Cerebellar nuclear complex (tissue), 1 donor: ENCODE data around the gene SMPDL3B.

Experiments
- DNase-seq, 2 experiments: peaks; one replicate each; lab custom pipeline; 2025; lab: John Stamatoyannopoulos, UW

The SMPDL3B gene

GRCh38 chr1:27940870-27941560 is 6.2 kb downstream of the SMPDL3B start:
- no peak for DNase-seq

GRCh38 chr1:27941671-27942540 is 7.1 kb downstream of the SMPDL3B start:
- no peak for DNase-seq

GRCh38 chr1:27945020-27945419 is 10.2 kb downstream of the SMPDL3B start:
- DNase-seq: no peak

- DNase-seq: no peak
Observed at GRCh38 chr1:27949027-27949426, 14.2 kb downstream of the SMPDL3B start.

GRCh38 chr1:27951396-27951795 is 16.6 kb downstream of the SMPDL3B start:
- no peak for DNase-seq

GRCh38 chr1:27952147-27952546 is 17.3 kb downstream of the SMPDL3B start:
- DNase-seq: no peak

GRCh38 chr1:27954186-27954585 is 19.4 kb downstream of the SMPDL3B start:
- DNase-seq: no peak

- no peak for DNase-seq
Observed at GRCh38 chr1:27955076-27955475, 20.3 kb downstream of the SMPDL3B start.

GRCh38 chr1:27956761-27957160 is 22.0 kb downstream of the SMPDL3B start:
- DNase-seq: no peak

GRCh38 chr1:27957655-27958054 is 22.9 kb downstream of the SMPDL3B start:
- DNase-seq: no peak

GRCh38 chr1:27958513-27958912 is 23.7 kb downstream of the SMPDL3B start:
- no peak for DNase-seq

GRCh38 chr1:27959792-27960603 is 25.2 kb downstream of the SMPDL3B start, which contains the start of gene XKR8:
Gene XKR8 (plus strand): TSS chr1:27959973. CDS start chr1:27960070, 97 bp downstream.
- DNase-seq: no peak

GRCh38 chr1:27960762-27961645 is 26.2 kb downstream of the SMPDL3B start:
- DNase-seq: no peak

- no peak for DNase-seq
Observed at GRCh38 chr1:27961646-27962221, 26.9 kb downstream of the SMPDL3B start.

GRCh38 chr1:27963393-27963792 is 28.6 kb downstream of the SMPDL3B start:
- DNase-seq: no peak

GRCh38 chr1:27966402-27967105 is 31.8 kb downstream of the SMPDL3B start:
- DNase-seq: no peak

- no peak for DNase-seq
Observed at GRCh38 chr1:27967106-27967883, 32.5 kb downstream of the SMPDL3B start.

GRCh38 chr1:27967884-27968466 is 33.2 kb downstream of the SMPDL3B start:
- DNase-seq: no peak

- DNase-seq: no peak
Observed at GRCh38 chr1:27968692-27969091, 33.9 kb downstream of the SMPDL3B start.
